Aorta (tissue), 5 donors: Measurements from ENCODE around the gene KIF21B. TPM values are rescaled to one million over a fixed set of nuclear protein-coding genes. Genes with fewer than 3 reads are reported as not detected.

Source experiments
- ATAC-seq: fragments of 200-7000 bp; cut with Tn5 transposase; one replicate; pipeline ENCODE4 v1.9.1; 2022; ENCODE audit warnings: moderate library complexity; ENCODE audit not compliant: low FRiP score
- DNase-seq, 2 donors: peaks; one replicate each; pipeline ENCODE4 v3.0.0-alpha.2; 2020
- H3K27ac ChIP-seq, 2 donors: one replicate each; pipeline ENCODE4 v1.5.1; 2013; ENCODE audit warnings: low read length in 2 of 2, mild to moderate bottlenecking in 2 of 2, moderate library complexity in 2 of 2, control low read depth in 1 of 2, inconsistent platforms in 1 of 2, low read depth in 1 of 2
- H3K27me3 ChIP-seq, 2 donors: one replicate each; pipeline ENCODE4 v1.6.1; 2013; ENCODE audit warnings: control low read depth in 1 of 2, low read length in 1 of 2, mild to moderate bottlenecking in 1 of 2, moderate library complexity in 1 of 2; ENCODE audit not compliant: insufficient read depth in 2 of 2, control insufficient read depth in 1 of 2
- H3K36me3 ChIP-seq, 2 donors: one replicate each; pipeline ENCODE4 v1.6.1; 2013; ENCODE audit warnings: control low read depth in 1 of 2, low read length in 1 of 2, mild to moderate bottlenecking in 1 of 2; ENCODE audit not compliant: insufficient read depth in 2 of 2, control insufficient read depth in 1 of 2
- H3K4me1 ChIP-seq, 2 donors: one replicate each; pipeline ENCODE4 v1.6.1; 2013; ENCODE audit warnings: low read length in 2 of 2, control low read depth in 1 of 2, mild to moderate bottlenecking in 1 of 2, moderate library complexity in 1 of 2; ENCODE audit not compliant: insufficient read depth in 2 of 2, control insufficient read depth in 1 of 2
- H3K4me3 ChIP-seq, 2 donors: one replicate each; pipeline ENCODE4 v1.5.1; 2013; ENCODE audit warnings: low read length in 2 of 2, control low read depth in 1 of 2, mild to moderate bottlenecking in 1 of 2
- H3K9me3 ChIP-seq: one replicate; pipeline ENCODE4 v1.6.1; 2013; ENCODE audit warnings: mild to moderate bottlenecking, low read length; ENCODE audit not compliant: control insufficient read depth
- WGBS, 2 donors: extraction: QIAGEN DNeasy Blood & Tissue Kit; methylation state at CpG; one replicate each; pipeline ENCODE4 v1.1.7; 2013; 5-methylcytosine and 5-hydroxymethylcytosine counted together
- intact Hi-C, 2 donors: fragments of 100-400 bp; cut with DNase I; formaldehyde crosslinking; loops; one replicate each; pipeline versions ENCODE4 v1.14.2 to v1.15.0; 2022
- polyA plus RNA-seq, 2 donors: library from polyadenylated mRNA; stranded (reverse); fragments of 200-250 nt; gene quantifications; one replicate each; pipeline ENCODE4 v1.2.3, GENCODE V29; 2013
- total RNA-seq, 2 donors: library from RNA; stranded (reverse); fragmentation: NEBNext Ultra II Directional; extraction: Animal tissue kit (Norgen Biotek cat#: 25700); gene quantifications; one replicate each; pipeline ENCODE4 v1.2.1, GENCODE V29; 2021
- donor health status: healthy with polysubstance abuse.
- donor health status: Bipolar disorder and iron deficiency.
- donor health status: DM: no; HTN: no; CAD: no.
- donor health status: DM: no; HTN: no; CAD: no.
- donor health status: DM: yes; HTN: yes; CAD: no.

The KIF21B gene
- total and polyA plus RNA-seq, 4 donors, result 0.31 to 4.6 (median 2.3) TPM

GRCh38 chr1:201023920-201024624, 558 bp upstream of the KIF21B start:
- Histone ChIP-seq H3K36me3 (no peaks in the 10 kb centered on the region), H3K27ac (no peak overlapping the region), H3K4me1 (no peaks in the 10 kb centered on the region), H3K27me3 (no peaks in the 10 kb centered on the region), H3K9me3 (no peaks in the 10 kb centered on the region), H3K4me3 (no peak overlapping the region)
- no peak for ATAC-seq
- 60% methylated on average over 17 of the region's 17 CpGs for WGBS, 2 donors
- peak in 1 of 2 donors; percentile 62 for DNase-seq
- intact Hi-C loops, result loop anchor here in 1 of 2 donors (10.0 kb wide), 1 partner anchor 91 kb away; the partner anchor contains the start of gene CACNA1S

- peak overlapping the region; percentile 18 to 45 for H3K4me3 ChIP-seq
- intact Hi-C loops, result loop anchor here in 1 of 2 donors (10.0 kb wide), 1 partner anchor 92 kb away; the partner anchor contains the start of gene CACNA1S
- H3K36me3 ChIP-seq, result no peaks in the 10 kb centered on the region
- WGBS, 2 donors, result 12% methylated on average over 53 to 56 of the region's 56 CpGs
- ATAC-seq (no peak), DNase-seq (peak in 1 of 2 donors; percentile 75)
- no peaks in the 10 kb centered on the region for H3K9me3 ChIP-seq
- H3K27me3 ChIP-seq, result no peaks in the 10 kb centered on the region
- no peak overlapping the region for H3K27ac ChIP-seq
- no peaks in the 10 kb centered on the region for H3K4me1 ChIP-seq
Measured at GRCh38 chr1:201022820-201023516, 546 bp downstream of the KIF21B start.

GRCh38 chr1:201022493-201022819, 1.1 kb downstream of the KIF21B start:
- no peak for ATAC-seq
- no peak for DNase-seq
- no peak overlapping the region for H3K27ac ChIP-seq
- no peaks in the 10 kb centered on the region for H3K36me3 ChIP-seq
- no peaks in the 10 kb centered on the region for H3K4me1 ChIP-seq
- WGBS, 2 donors, result 93 to 94% methylated on average over 2 of the region's 2 CpGs
- no peak overlapping the region for H3K4me3 ChIP-seq
- H3K27me3 ChIP-seq, result no peaks in the 10 kb centered on the region
- intact Hi-C loops, result loop anchor here in 1 of 2 donors (10.0 kb wide), 1 partner anchor 92 kb away; the partner anchor contains the start of gene CACNA1S
- no peaks in the 10 kb centered on the region for H3K9me3 ChIP-seq

- Histone ChIP-seq H3K9me3 (no peaks in the 10 kb centered on the region), H3K27ac (no peak overlapping the region), H3K4me3 (no peak overlapping the region), H3K4me1 (no peaks in the 10 kb centered on the region), H3K36me3 (no peaks in the 10 kb centered on the region), H3K27me3 (no peaks in the 10 kb centered on the region)
- DNase-seq, result peak in 1 of 2 donors; percentile 72
- ATAC-seq, result no peak
- 86 to 93% methylated on average over 7 of the region's 7 CpGs for WGBS, 2 donors
- intact Hi-C loops, result loop anchor here in 1 of 2 donors (10.0 kb wide), 1 partner anchor 93 kb away; the partner anchor contains the start of gene CACNA1S
Measured at GRCh38 chr1:201021630-201022492, 1.7 kb downstream of the KIF21B start.

- Histone ChIP-seq H3K27ac (no peak overlapping the region), H3K36me3 (no peaks in the 10 kb centered on the region), H3K4me3 (no peak overlapping the region), H3K4me1 (no peaks in the 10 kb centered on the region), H3K27me3 (no peaks in the 10 kb centered on the region), H3K9me3 (no peaks in the 10 kb centered on the region)
- ATAC-seq, result no peak
- 77 to 83% methylated on average over 11 of the region's 11 CpGs for WGBS, 2 donors
- intact Hi-C loops, result loop anchor here in 1 of 2 donors (10.0 kb wide), 1 partner anchor 94 kb away; the partner anchor contains the start of gene CACNA1S
- no peak for DNase-seq
Measured at GRCh38 chr1:201020721-201021629, 2.5 kb downstream of the KIF21B start.

GRCh38 chr1:201020040-201020591, 3.4 kb downstream of the KIF21B start:
- H3K4me3 ChIP-seq, result no peak overlapping the region
- no peak for ATAC-seq
- no peaks in the 10 kb centered on the region for H3K4me1 ChIP-seq
- 72 to 86% methylated on average over 4 of the region's 4 CpGs for WGBS, 2 donors
- H3K27me3 ChIP-seq, result no peaks in the 10 kb centered on the region
- H3K36me3 ChIP-seq, result no peaks in the 10 kb centered on the region
- DNase-seq, result no peak
- no peaks in the 10 kb centered on the region for H3K9me3 ChIP-seq
- no peak overlapping the region for H3K27ac ChIP-seq
- intact Hi-C loops, result loop anchor here in 1 of 2 donors (10.0 kb wide), 1 partner anchor 95 kb away; the partner anchor contains the start of gene CACNA1S

GRCh38 chr1:201019321-201019977, 4.1 kb downstream of the KIF21B start:
- WGBS, 2 donors, result 86 to 89% methylated on average over 5 of the region's 5 CpGs

More at GRCh38 chr1:201019321-201019977, 4.1 kb downstream of the KIF21B start:
- DNase-seq, result peak in 1 of 2 donors; percentile 80
- Histone ChIP-seq H3K27me3 (no peaks in the 10 kb centered on the region), H3K9me3 (no peaks in the 10 kb centered on the region), H3K4me1 (no peaks in the 10 kb centered on the region), H3K27ac (no peak overlapping the region), H3K4me3 (no peak overlapping the region), H3K36me3 (no peaks in the 10 kb centered on the region)
- ATAC-seq, result peak; percentile 26
- intact Hi-C loops, result no loop called here
